PC-9 (cell line): ENCODE measurements around the gene CRTC3. TPM values are rescaled to one million over a fixed set of nuclear protein-coding genes. Genes with fewer than 3 reads are reported as not detected.

ENCODE experiments used
- BruUV-seq: library from RNA; stranded (reverse); fragments of 400-500 nt; replicated peaks from 2 replicates; lab custom pipeline; 2021; lab: Mats Ljungman, UMichigan
- CTCF ChIA-PET: fragments of 300-600 bp; sonication (Branson Sonifier 250); formaldehyde crosslinking; loops from one replicate; lab custom pipeline; 2022; ENCODE audit warnings: antibody characterized with exemption; lab: Charles Lee
- POLR2A ChIA-PET: fragments of 300-600 bp; sonication (Branson Sonifier 250); formaldehyde crosslinking; loops from one replicate; lab custom pipeline; 2022; ENCODE audit warnings: antibody characterized with exemption; ENCODE audit not compliant: unreplicated experiment; lab: Charles Lee
- DNase-seq, 2 experiments: peaks; one replicate each; pipeline versions ENCODE4 v3.0.0 to v3.0.0-alpha.2; 2015 to 2022; ENCODE audit warnings: mixed read lengths in 1 of 2
- H2AFZ ChIP-seq: fragments of 200-600 bp; sonication (generic); 2 replicates; pipeline ENCODE4 v1.8.1; 2017; ENCODE audit warnings: antibody characterized with exemption
- H3F3A ChIP-seq: fragments of 200-600 bp; sonication (generic); 2 replicates; pipeline ENCODE4 v1.8.1; 2017; ENCODE audit warnings: antibody characterized with exemption, mild to moderate bottlenecking, low read depth; ENCODE audit not compliant: insufficient read depth
- H3K27ac ChIP-seq: fragments of 200-600 bp; sonication (generic); 2 replicates; pipeline ENCODE4 v1.6.1; 2016; ENCODE audit warnings: mixed run types
- H3K27me3 ChIP-seq: fragments of 200-600 bp; sonication (generic); 2 replicates; pipeline ENCODE4 v1.6.1; 2016; ENCODE audit warnings: low read depth, mixed run types; ENCODE audit not compliant: insufficient read depth
- H3K36me3 ChIP-seq: fragments of 200-600 bp; sonication (generic); 2 replicates; pipeline ENCODE4 v1.6.1; 2016; ENCODE audit warnings: low read depth, mixed run types
- H3K4me1 ChIP-seq: fragments of 200-600 bp; sonication (generic); replicated peaks from 2 replicates; pipeline ENCODE4 v1.6.1; 2016; ENCODE audit warnings: mixed run types; ENCODE audit not compliant: insufficient read depth
- H3K4me2 ChIP-seq: fragments of 200-600 bp; sonication (generic); 2 replicates; pipeline ENCODE4 v1.6.1; 2017; ENCODE audit warnings: mixed run types
- H3K4me3 ChIP-seq: fragments of 200-600 bp; sonication (generic); 2 replicates; pipeline ENCODE4 v1.6.1; 2016; ENCODE audit warnings: mixed run types
- H3K79me2 ChIP-seq: fragments of 200-600 bp; sonication (generic); 2 replicates; pipeline ENCODE4 v1.6.1; 2017; ENCODE audit warnings: low read depth, mixed run types
- H3K9me2 ChIP-seq: fragments of 200-600 bp; sonication (generic); 2 replicates; pipeline ENCODE4 v1.8.1; 2017; ENCODE audit warnings: mild to moderate bottlenecking; ENCODE audit not compliant: insufficient read depth
- H3K9me3 ChIP-seq: fragments of 200-600 bp; sonication (generic); 2 replicates; pipeline ENCODE4 v1.8.1; 2016; ENCODE audit warnings: low read depth; ENCODE audit not compliant: insufficient read depth
- H4K20me1 ChIP-seq: fragments of 200-600 bp; sonication (generic); 2 replicates; pipeline ENCODE4 v1.8.1; 2017; ENCODE audit not compliant: insufficient read depth
- CTCF ChIP-seq: fragments of 200-600 bp; sonication (generic); conservative IDR thresholded peaks from 2 replicates; pipeline ENCODE4 v1.6.1; 2017; ENCODE audit warnings: mixed run types, antibody characterized with exemption, mild to moderate bottlenecking, moderate library complexity
- EZH2 ChIP-seq: fragments of 200-600 bp; sonication (generic); IDR thresholded peaks from 2 replicates; pipeline ENCODE4 v1.8.0; 2017; ENCODE audit warnings: antibody characterized with exemption, low read depth
- intact Hi-C: fragments of 100-400 bp; cut with micrococcal nuclease; formaldehyde crosslinking; loops from one replicate; pipeline ENCODE4 v1.10.0; 2022; ENCODE audit not compliant: unreplicated experiment
- total RNA-seq: library from RNA; stranded (reverse); gene quantifications from 2 replicates; pipeline ENCODE4 v1.2.3, GENCODE V29; 2021

The CRTC3 gene
- total RNA-seq, 1 experiment from 2014 or later: 18.6 TPM

- H3K27ac ChIP-seq: no peak overlapping the region
- H3F3A ChIP-seq: peaks cover 24% of the 10 kb centered on the region
- H3K4me1 ChIP-seq: peaks cover 19% of the 10 kb centered on the region
- no peaks in the 10 kb centered on the region for H3K36me3 ChIP-seq
- no peaks in the 10 kb centered on the region for H3K27me3 ChIP-seq
- H4K20me1 ChIP-seq: no peaks in the 10 kb centered on the region
- ChIA-PET POLR2A (no interaction called here), CTCF (interaction anchor here (0.6 kb wide), 1 partner anchor 170 kb away, joined by 5 read pairs; no protein-coding TSS in a partner anchor)
- H3K4me3 ChIP-seq: no peak overlapping the region
- intact Hi-C loops: loop anchor here (2.0 kb wide), 1 partner anchor 273 kb away; no protein-coding TSS in a partner anchor
- no TSS peak for BruUV-seq
- H3K79me2 ChIP-seq: no peaks in the 10 kb centered on the region; the same call in 1 of the 2 replicates
- DNase-seq: no peak
- H3K9me3 ChIP-seq: no peaks in the 10 kb centered on the region
- no peak overlapping the region for H2AFZ ChIP-seq
- H3K4me2 ChIP-seq: no peak overlapping the region
- TF ChIP-seq EZH2 (no peak), CTCF (no peak)
- no peaks in the 10 kb centered on the region for H3K9me2 ChIP-seq
Measured at GRCh38 chr15:90593499-90594158, 63.9 kb downstream of the CRTC3 start.

GRCh38 chr15:90594301-90594738, 64.6 kb downstream of the CRTC3 start:
- H3K9me2 ChIP-seq: no peaks in the 10 kb centered on the region
- H4K20me1 ChIP-seq: no peaks in the 10 kb centered on the region
- no peaks in the 10 kb centered on the region; the same call in 1 of the 2 replicates for H3K79me2 ChIP-seq
- CTCF ChIA-PET: interaction anchor here (0.6 kb wide), 1 partner anchor 170 kb away, joined by 5 read pairs; no protein-coding TSS in a partner anchor
- POLR2A ChIA-PET: interaction anchor here (0.5 kb wide), 1 partner anchor 9 kb away, joined by 5 read pairs; no protein-coding TSS in a partner anchor
- H2AFZ ChIP-seq: no peak overlapping the region
- H3K4me2 ChIP-seq: no peak overlapping the region
- TF ChIP-seq CTCF: no peak
- TF ChIP-seq EZH2: no peak
- H3K4me3 ChIP-seq: no peak overlapping the region
- intact Hi-C loops: loop anchor here (2.0 kb wide), 1 partner anchor 274 kb away; no protein-coding TSS in a partner anchor
- no peaks in the 10 kb centered on the region for H3K36me3 ChIP-seq
- no peak overlapping the region for H3K27ac ChIP-seq
- DNase-seq: peak in 1 of 2 experiments; percentile 57
- no peaks in the 10 kb centered on the region for H3K9me3 ChIP-seq
- H3F3A ChIP-seq: peaks cover 24% of the 10 kb centered on the region
- BruUV-seq: no TSS peak
- H3K27me3 ChIP-seq: no peaks in the 10 kb centered on the region
- H3K4me1 ChIP-seq: peaks cover 19% of the 10 kb centered on the region

GRCh38 chr15:90595763-90596155, 66.0 kb downstream of the CRTC3 start:
- no peaks in the 10 kb centered on the region for H3K27me3 ChIP-seq
- no peak overlapping the region for H2AFZ ChIP-seq
- H3K79me2 ChIP-seq: no peaks in the 10 kb centered on the region; the same call in 1 of the 2 replicates
- no peaks in the 10 kb centered on the region for H3K9me2 ChIP-seq
- H4K20me1 ChIP-seq: no peaks in the 10 kb centered on the region
- TF ChIP-seq EZH2 (no peak), CTCF (no peak)
- peaks cover 24% of the 10 kb centered on the region for H3F3A ChIP-seq
- H3K4me1 ChIP-seq: peaks cover 19% of the 10 kb centered on the region
- no peak overlapping the region for H3K4me3 ChIP-seq
- H3K4me2 ChIP-seq: no peak overlapping the region
- no peaks in the 10 kb centered on the region for H3K9me3 ChIP-seq
- no peaks in the 10 kb centered on the region for H3K36me3 ChIP-seq
- DNase-seq: no peak
- ChIA-PET CTCF (no interaction called here), POLR2A (no interaction called here)
- BruUV-seq: no TSS peak
- intact Hi-C loops: loop anchor here (2.0 kb wide), 1 partner anchor 275 kb away; no protein-coding TSS in a partner anchor
- H3K27ac ChIP-seq: no peak overlapping the region
